GM13976 (cell line): ENCODE measurements around the gene NAPSA.
A peak's percentile ranks its signal among the peaks of the same experiment; 100 is the strongest.

Experiments
- DNase-seq: peaks from one replicate; pipeline ENCODE4 v3.0.0; 2012; ENCODE audit warnings: low spot score
- CTCF ChIP-seq: IDR thresholded peaks from 2 replicates; pipeline ENCODE4 v1.5.1; 2012; ENCODE audit warnings: borderline replicate concordance, mild to moderate bottlenecking; ENCODE audit not compliant: insufficient read depth; ENCODE audit errors: extremely low read depth, missing control alignments, control extremely low read depth
- in situ Hi-C: fragments of 300-500 bp; cut with MboI; formaldehyde crosslinking; loops from one replicate; pipeline ENCODE4 v1.12.0; 2022; ENCODE audit warnings: low sequenced_read_pairs, mixed read lengths, inconsistent platforms; ENCODE audit not compliant: unreplicated experiment

The NAPSA gene

GRCh38 chr19:50368649-50369570 lies 3.5 kb upstream of the NAPSA start:
- peak; percentile 88 for TF ChIP-seq CTCF
- in situ Hi-C loops = loop anchor here (25.0 kb wide), 1 partner anchor 418 kb away; the partner anchor contains the start of gene ACP4
- DNase-seq = peak; percentile 83

DNA sequence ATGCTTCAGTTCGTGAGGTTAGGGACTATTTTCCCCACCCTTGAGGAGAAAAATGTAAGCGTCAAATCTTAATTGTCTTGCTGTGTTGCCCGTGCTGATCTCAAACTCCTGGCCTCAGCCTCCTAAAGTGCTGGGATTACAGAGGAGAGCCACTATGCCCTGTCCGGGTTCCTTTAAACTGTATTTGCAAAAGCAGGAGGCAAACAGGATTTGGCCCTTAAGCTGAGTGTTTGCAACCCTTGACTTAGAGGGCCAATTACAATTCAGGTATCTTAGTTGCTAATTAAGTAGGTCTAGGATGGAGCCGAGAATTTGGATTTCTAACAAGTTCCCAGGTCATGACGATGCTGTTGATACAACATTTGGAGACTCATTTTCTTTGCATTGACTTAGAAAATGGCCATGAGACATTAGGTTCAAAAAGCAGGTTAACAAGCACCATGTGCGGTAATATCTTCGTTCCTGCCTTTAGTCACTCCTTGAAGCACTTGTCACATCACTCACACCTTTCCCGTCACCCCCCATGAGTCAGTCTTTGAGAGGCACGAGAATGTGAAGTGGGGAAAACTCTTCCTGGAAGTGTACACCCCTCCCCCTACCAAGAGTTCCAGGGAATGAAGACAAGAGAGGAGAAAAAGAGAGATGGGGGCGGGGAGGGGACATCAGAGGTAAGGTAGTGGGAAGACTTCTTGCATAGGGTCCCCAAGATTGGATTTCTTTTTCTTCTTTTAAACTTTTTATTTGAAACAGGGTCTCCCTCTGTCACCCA lies 2.6 kb downstream of the NAPSA start:
- in situ Hi-C loops = loop anchor here (25.0 kb wide), 1 partner anchor 424 kb away; the partner anchor contains the start of gene ACP4

GRCh38 chr19:50362030-50362412 lies 3.4 kb downstream of the NAPSA start:
- in situ Hi-C loops = loop anchor here (25.0 kb wide), 1 partner anchor 425 kb away; the partner anchor contains the start of gene ACP4
- no peak for TF ChIP-seq CTCF
- no peak for DNase-seq

More for the DNA sequence above, 2.6 kb downstream of the NAPSA start:
- no peak for TF ChIP-seq CTCF
- DNase-seq = no peak

GRCh38 chr19:50361290-50362029 lies 4.0 kb downstream of the NAPSA start:
- in situ Hi-C loops = loop anchor here (25.0 kb wide), 1 partner anchor 426 kb away; the partner anchor contains the start of gene ACP4
- peak; percentile 22 for DNase-seq
- no peak for TF ChIP-seq CTCF

GRCh38 chr19:50359328-50359818 lies 6.1 kb downstream of the NAPSA start:
- in situ Hi-C loops = loop anchor here (25.0 kb wide), 1 partner anchor 428 kb away; the partner anchor contains the start of gene ACP4
- DNase-seq = no peak
- TF ChIP-seq CTCF = no peak
